Astrocyte (in vitro differentiated cells and primary cell): Measurements from ENCODE around the gene RINL.

Experiments used
- EZH2 ChIP-seq: IDR thresholded peaks from 2 replicates; pipeline ENCODE4 v1.6.1; 2012; ENCODE audit warnings: mild to moderate bottlenecking, low read length, inconsistent platforms; ENCODE audit not compliant: insufficient read depth
- TF ChIP-seq, protein P1 (sequence below): IDR thresholded peaks from 2 replicates; pipeline ENCODE4 v1.5.1; 2011; ENCODE audit warnings: low read depth, mild to moderate bottlenecking, inconsistent platforms, low read length, moderate library complexity; ENCODE audit not compliant: insufficient read depth

- TF ChIP-seq, protein P1, sequence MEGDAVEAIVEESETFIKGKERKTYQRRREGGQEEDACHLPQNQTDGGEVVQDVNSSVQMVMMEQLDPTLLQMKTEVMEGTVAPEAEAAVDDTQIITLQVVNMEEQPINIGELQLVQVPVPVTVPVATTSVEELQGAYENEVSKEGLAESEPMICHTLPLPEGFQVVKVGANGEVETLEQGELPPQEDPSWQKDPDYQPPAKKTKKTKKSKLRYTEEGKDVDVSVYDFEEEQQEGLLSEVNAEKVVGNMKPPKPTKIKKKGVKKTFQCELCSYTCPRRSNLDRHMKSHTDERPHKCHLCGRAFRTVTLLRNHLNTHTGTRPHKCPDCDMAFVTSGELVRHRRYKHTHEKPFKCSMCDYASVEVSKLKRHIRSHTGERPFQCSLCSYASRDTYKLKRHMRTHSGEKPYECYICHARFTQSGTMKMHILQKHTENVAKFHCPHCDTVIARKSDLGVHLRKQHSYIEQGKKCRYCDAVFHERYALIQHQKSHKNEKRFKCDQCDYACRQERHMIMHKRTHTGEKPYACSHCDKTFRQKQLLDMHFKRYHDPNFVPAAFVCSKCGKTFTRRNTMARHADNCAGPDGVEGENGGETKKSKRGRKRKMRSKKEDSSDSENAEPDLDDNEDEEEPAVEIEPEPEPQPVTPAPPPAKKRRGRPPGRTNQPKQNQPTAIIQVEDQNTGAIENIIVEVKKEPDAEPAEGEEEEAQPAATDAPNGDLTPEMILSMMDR = no peak
- TF ChIP-seq EZH2 = no peak
These were observed 10.8 kb upstream of the RINL start for GRCh38 chr19:38888876-38889275.
